H1 (cell line): ENCODE results near the gene UBE2I.

Experiments used
- CTCF ChIP-seq, 3 experiments: IDR thresholded peaks; 1 replicate in 2 of 3; 2 replicates in 1 of 3; pipeline versions ENCODE4 v1.5.1 to v1.6.1; 2011; ENCODE audit warnings: low read length in 3 of 3, mild to moderate bottlenecking in 3 of 3, inconsistent platforms in 2 of 3, low read depth in 1 of 3, moderate library complexity in 1 of 3; ENCODE audit not compliant: insufficient read depth in 1 of 3; ENCODE audit errors: control extremely low read depth in 1 of 3
- EZH2 ChIP-seq: fragments of 200-600 bp; sonication (generic); IDR thresholded peaks from 2 replicates; pipeline ENCODE4 v1.7.1; 2012; ENCODE audit warnings: low read depth, mild to moderate bottlenecking, moderate library complexity, low read length, inconsistent platforms; ENCODE audit not compliant: severe bottlenecking
- POLR2A ChIP-seq, 2 experiments: IDR thresholded peaks; 1 replicate in 1 of 2; 2 replicates in 1 of 2; pipeline ENCODE4 v1.6.1; 2011; ENCODE audit warnings: low read depth in 2 of 2, low read length in 2 of 2, mild to moderate bottlenecking in 2 of 2; ENCODE audit errors: control extremely low read depth in 1 of 2
- SIX5 ChIP-seq: IDR thresholded peaks from 2 replicates; pipeline ENCODE4 v1.6.1; 2011; ENCODE audit warnings: mild to moderate bottlenecking, low read depth, low read length

DNA sequence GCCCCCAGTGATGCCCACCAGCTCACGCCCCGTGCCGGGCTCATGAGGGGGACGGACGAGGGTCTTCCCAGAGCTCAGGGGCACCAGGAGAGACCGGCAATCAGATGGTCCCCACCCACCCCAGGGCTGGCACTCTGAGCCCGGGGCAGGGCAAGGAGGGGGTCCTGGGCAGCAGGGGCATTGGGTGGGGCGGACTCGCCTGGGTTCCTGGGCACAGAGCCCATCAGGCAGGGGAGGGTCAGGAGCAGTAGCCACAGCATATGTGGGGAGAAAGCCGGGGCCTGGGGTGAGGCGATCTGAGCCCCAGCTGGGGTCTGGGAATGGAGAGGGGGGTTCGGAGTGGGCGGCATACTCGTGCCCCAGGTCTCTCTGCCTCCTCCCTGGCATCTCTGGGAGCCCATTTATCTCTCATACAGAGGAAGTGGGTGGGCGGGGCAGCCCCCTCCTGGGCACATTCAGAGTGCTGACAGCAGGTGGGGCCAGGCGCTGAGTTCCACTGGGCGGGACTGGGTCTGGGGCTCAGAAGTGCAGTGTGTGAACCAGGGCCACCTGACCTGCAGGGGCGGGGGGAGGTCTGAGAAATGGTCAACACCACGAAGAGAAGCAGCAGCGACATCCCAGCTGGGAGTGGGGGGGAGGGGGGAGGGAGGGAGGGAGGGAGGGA, 20.5 kb upstream of the UBE2I start:
- TF ChIP-seq EZH2: no peak
- TF ChIP-seq POLR2A (IDR thresholded peaks at IDR 0.05; ENCODE audit: control extremely low read depth in 1 of 2, low read depth in 2 of 2, low read length in 2 of 2): no peak
- no peak for TF ChIP-seq CTCF (IDR thresholded peaks at IDR 0.05; ENCODE audit: control extremely low read depth in 1 of 3, insufficient read depth in 1 of 3, low read depth in 1 of 3, low read length in 3 of 3)
- TF ChIP-seq SIX5: no peak
